GM10847 (cell line): ENCODE data around the gene IRX4.

ENCODE experiments used
- POLR2A ChIP-seq: IDR thresholded peaks from 2 replicates; pipeline ENCODE4 v1.6.1; 2011; ENCODE audit not compliant: insufficient read length; ENCODE audit errors: extremely low read depth

Gene IRX4

DNA sequence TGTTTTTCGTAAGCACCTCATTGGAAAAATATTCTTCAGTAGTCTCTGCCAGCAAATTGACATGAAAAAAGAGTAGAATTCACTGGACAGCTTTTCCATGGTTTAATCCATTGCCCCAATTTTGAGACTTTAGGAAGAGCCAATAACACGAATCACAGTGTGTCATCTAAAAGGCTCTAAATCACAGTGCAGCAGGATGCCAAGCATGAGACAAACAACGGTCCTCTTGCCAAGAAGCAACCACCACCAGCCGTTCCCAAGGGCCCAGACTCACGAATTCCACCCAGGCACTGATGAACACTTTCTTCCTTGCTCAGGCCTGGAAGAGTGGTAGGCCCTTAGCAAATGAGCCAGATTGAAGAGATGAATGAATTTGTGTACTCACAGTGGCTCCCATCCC, 18.3 kb upstream of the IRX4 start:
- TF ChIP-seq POLR2A = no peak

DNA sequence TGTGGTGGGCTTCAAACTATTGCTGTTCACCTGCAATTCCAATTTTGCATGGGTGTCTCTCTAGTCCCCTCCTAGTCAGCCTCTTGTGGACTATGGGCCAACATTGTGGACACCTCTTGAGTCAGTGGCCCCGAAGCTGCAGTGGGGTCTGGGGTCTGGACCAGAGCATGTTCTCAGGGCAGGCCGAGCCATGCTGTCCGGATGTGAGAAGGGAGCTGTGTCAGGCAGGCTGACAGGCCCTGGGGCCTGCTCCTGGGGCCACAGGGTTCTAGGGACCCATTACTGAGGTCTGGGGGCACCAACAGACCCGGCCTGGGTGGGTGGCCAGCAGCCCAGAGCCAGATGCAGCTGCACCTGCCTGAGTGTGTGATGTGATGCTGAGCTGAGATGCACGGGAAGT, 16.5 kb upstream of the IRX4 start:
- TF ChIP-seq POLR2A = no peak

GRCh38 chr5:1897816-1898450, 15.2 kb upstream of the IRX4 start:
- no peak for TF ChIP-seq POLR2A

DNA sequence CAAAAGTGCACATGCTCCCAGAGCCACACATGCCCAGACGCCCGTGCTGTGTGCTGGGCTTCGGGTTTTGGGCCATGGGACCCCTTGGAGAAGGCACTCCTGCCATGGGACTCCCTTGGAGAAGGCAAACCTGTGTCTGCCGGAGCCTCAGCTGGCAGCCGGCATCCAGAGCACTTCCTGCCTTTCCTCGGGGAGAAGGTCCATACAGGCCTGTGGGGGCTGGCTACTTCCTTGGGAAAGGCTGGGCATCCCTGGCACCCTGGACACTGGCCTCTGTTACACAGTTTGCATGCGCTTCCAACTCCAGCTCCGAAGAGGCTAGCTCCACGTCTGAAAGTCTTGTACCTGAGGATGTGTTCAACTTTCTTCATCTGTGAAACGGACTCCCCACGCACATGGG, 14.7 kb upstream of the IRX4 start:
- TF ChIP-seq POLR2A = no peak

DNA sequence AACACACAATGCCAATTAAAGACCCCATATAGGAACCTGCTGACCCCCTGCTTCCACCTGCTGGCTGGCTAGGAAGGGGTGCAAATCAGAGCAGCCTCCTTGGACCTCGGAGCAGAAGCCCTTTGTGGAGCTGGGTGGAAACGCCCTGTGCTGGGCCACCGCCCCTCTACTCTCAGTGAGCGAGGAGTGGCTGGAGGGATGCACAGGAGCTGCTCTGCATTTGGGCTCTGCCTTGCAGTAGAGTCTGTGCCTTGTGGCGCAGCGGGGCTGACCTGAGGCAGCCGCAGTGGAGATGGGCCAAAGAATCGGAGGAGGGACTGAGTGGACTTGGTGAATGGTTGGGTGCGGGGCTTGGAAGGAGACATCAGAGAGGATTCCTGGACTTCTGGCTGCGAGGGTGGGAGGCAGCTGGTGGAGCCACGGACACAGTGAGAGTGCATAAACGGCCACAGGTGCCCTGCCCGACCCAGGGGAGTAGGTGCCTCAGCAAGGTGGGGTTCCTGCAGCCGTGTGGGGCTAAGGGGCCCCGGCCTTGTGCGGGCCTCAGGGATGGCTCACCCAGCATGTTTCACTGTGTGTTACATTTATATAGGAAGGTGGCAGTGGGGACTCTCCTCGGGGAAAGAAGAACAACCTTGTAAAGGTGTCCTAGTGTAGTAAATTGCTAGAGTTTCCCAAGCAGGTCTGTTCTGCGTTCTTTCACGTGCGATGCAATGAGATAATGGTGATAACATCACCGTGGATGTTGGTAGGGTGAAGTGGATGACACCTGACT, 14.1 kb upstream of the IRX4 start:
- no peak for TF ChIP-seq POLR2A

DNA sequence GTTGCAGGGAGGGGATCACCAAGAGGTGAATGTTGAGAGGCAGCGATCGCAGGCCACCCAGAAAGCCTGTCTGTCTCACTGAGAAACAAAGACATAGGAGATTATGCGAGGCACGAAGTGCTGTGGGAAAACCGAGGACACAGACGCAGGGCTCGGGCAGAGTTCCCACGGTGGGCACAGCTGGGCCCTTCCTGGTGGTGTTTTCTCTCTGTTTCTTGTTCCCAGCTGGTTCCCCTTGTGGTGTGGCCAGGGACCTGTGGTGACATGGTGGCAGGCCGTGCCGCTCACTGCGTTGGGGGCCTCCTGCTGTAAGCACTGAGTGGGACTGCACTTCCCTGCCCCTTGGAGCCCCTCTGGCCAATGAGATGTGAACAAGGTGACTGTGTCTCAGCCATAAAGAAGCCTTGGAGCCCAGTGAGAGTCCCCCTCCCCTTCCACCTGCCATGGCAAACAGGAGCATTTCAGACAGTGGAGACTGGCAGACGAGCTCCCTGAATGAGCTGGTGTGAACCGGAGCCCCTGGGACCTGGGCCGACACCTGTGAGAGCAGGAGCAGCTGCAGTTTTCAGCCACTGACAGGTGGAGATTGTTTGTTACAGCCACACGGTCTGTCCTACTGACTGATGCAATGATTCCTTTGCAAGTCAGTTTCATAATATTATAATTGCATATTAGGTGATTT, 13.2 kb upstream of the IRX4 start:
- TF ChIP-seq POLR2A = no peak

GRCh38 chr5:1894243-1894642, 11.5 kb upstream of the IRX4 start:
- no peak for TF ChIP-seq POLR2A

DNA sequence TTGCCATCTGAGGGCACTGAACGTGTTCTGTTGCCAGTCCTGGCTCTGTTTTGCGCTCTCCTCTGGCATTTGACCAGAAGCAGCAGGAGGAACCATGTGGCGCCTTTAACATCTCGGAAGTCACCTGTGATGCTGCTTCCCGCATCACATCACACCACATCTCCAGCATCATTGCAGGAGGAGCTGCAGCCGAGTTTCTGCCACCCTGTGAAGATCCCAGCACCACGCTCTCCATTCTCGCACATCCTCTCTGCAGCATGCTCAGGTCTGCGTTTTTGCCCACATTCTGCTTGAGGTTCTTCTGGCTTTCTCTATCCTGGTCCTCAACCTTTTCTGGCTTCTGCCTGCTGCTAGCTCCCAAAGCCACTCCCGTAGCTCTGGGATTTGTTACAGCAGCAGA, 11.0 kb upstream of the IRX4 start:
- TF ChIP-seq POLR2A = no peak

- TF ChIP-seq POLR2A = no peak
Observed at GRCh38 chr5:1892685-1893445, 10.1 kb upstream of the IRX4 start.

- TF ChIP-seq POLR2A = no peak
Observed at GRCh38 chr5:1892211-1892610, 9.5 kb upstream of the IRX4 start.

DNA sequence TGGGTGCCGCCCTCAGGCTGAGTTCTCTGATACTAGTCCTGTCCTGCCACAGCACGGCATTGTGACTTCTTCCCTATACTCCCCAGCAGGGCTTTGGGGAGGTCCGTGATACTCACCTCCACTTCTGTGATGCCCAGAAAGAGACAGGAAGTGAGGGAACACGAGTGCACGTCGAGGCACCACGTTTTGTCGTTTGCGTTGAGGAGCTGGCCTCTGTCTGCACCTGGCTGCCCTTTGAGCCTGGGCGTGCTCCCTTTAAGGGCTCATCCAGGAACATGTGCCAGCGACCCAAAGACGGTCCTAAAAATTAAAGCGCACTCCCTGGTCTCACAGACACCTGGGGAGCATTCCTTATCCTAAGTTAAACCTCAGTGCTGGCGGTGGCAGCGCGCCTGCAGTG, 8.7 kb upstream of the IRX4 start:
- TF ChIP-seq POLR2A = no peak

DNA sequence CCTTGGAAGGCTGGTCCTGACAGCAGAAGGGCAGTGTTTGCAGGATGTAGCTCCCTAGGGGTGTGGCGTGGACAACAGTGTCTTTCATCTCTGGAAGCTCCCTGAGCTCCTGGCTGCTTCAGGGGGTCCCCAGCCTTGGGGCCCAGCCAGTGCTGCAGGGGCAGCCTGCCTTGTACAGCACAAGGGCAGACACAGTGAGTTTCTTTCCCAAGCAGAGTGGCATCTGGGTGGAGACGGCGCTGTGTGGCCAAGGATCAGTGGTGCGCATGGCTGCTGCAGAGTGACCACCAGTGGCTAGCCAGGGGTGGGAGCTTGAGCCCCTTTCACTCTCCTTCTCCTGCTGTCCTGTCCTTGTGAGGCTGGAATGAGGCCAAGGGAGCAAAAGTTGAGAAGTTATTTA, 7.6 kb upstream of the IRX4 start:
- no peak for TF ChIP-seq POLR2A

DNA sequence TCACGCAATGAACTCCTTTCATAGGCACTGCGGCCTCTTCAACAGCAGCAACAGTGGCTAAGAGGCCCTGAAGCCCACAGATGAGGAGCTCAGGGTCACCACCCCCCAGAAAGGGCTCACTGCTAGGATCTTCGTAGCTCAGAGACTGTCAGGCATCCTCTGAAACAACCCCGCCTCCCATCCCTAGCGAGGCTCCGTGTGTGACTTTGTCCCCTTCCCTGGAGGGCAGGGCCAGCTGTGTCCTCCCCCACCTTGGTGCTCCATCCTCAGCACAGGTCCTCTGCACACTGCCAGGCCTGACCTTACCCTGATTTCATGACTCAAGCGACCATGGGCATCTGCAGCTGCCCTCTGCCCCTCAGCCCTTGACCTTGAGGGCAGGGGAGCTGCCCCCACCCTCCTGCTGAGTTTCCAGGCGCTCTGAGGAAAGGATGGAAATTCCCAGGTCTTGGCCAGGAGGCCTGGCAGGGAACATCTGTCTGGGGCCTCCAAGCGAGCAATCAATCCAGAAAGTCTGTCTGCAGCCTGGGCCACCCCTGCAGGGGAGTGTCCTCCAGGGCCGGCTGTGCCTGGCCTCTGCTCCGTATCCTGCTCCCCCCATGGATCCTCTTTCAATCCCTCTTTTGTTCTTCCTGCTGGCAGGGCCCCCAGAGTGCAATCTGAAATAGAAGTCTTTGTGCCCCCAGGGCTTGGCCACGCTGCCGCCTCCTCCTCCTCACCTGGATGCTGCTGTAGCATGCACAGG, 6.8 kb upstream of the IRX4 start:
- no peak for TF ChIP-seq POLR2A

GRCh38 chr5:1888541-1889251, 6.0 kb upstream of the IRX4 start:
- no peak for TF ChIP-seq POLR2A

GRCh38 chr5:1887588-1888360, 5.0 kb upstream of the IRX4 start:
- no peak for TF ChIP-seq POLR2A
